ENCODE data around the gene CHST7. TPM values are rescaled to one million over a fixed set of nuclear protein-coding genes. Genes with fewer than 3 reads are reported as not detected.

CHST7 gene
- total RNA-seq, 2 donors from 2014 or later: 33.6 to 50.5 TPM

GRCh38 chrX:46554942-46555341, 18.6 kb upstream of the CHST7 start:
- H3K4me3 ChIP-seq: no peak overlapping the region
- no peaks in the 10 kb centered on the region for H3K9me3 ChIP-seq
- H3K4me1 ChIP-seq: no peaks in the 10 kb centered on the region
- no peaks in the 10 kb centered on the region for H3K27me3 ChIP-seq
- DNase-seq (ENCODE audit: low spot score): no peak
- TF ChIP-seq, protein P1, sequence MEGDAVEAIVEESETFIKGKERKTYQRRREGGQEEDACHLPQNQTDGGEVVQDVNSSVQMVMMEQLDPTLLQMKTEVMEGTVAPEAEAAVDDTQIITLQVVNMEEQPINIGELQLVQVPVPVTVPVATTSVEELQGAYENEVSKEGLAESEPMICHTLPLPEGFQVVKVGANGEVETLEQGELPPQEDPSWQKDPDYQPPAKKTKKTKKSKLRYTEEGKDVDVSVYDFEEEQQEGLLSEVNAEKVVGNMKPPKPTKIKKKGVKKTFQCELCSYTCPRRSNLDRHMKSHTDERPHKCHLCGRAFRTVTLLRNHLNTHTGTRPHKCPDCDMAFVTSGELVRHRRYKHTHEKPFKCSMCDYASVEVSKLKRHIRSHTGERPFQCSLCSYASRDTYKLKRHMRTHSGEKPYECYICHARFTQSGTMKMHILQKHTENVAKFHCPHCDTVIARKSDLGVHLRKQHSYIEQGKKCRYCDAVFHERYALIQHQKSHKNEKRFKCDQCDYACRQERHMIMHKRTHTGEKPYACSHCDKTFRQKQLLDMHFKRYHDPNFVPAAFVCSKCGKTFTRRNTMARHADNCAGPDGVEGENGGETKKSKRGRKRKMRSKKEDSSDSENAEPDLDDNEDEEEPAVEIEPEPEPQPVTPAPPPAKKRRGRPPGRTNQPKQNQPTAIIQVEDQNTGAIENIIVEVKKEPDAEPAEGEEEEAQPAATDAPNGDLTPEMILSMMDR (IDR thresholded peaks at IDR 0.05): peak in 1 of 2 donors; percentile 39
- no peaks in the 10 kb centered on the region for H3K36me3 ChIP-seq
- H3K27ac ChIP-seq: no peak overlapping the region

DNA sequence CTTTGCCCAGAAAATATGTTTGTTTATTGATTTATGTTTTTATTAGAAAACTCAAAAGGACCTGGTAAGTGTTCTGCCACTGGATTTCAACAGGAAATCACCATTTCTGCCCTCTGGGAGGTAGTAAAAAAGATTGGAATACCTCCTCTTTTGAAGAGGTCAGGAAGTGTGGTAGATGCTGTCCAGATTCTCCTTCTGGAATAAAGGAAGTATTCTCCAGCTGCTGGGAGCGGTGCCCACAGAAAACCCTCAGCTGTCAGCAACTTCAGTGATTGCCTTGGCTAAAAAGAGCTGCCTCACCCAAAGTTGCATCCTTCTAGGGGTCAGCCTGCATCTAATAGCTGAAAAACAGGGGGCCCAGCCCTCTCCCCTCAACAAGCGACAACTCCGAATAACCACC, 14.5 kb upstream of the CHST7 start:
- Histone ChIP-seq H3K4me1 (no peaks in the 10 kb centered on the region), H3K27me3 (no peaks in the 10 kb centered on the region), H3K27ac (no peak overlapping the region), H3K9me3 (no peaks in the 10 kb centered on the region), H3K4me3 (no peak overlapping the region), H3K36me3 (no peaks in the 10 kb centered on the region)
- no peak for DNase-seq (ENCODE audit: low spot score)
- TF ChIP-seq, protein P1 (IDR thresholded peaks at IDR 0.05): no peak

DNA sequence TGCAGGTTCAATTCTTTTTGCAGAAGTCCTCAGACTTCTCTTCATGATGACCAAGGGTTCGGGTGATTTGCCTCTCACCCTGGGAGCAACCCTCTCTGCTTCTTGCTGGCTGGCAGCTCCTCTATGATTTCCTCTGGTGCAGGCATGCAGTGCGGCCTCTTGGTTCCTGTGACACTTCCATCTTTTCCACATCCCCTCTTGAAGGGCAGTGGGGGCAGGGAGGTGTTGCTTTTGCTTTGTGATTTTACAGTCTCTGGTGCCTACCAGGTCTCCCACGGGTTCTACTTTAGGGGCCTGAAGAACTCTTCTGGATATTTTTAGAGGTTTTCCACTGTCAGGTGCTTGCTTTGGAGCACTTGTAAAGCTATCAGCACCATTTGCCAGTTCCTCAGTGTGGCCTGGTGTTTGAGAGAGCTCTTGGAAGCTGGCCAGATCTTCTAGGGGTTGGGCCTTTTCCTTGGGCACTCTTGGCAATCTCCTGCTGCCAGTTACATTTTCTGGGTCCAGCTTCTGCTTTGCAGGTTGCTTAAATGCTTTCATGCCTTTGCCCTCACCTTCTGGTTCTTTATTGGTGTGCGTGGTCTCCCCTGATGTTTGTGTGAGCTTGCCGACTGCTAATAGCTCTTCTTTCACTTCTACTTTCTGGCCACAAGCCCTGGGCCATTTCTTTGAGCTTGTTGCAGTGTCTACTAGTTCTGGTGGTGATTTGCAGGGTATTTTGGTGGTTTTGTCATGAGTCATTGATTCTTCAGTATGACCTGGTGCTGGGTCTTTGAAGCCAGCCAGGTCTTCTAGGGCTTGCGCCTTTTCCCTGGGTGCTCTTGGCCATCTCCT, 11.5 kb upstream of the CHST7 start:
- DNase-seq (ENCODE audit: low spot score): no peak
- Histone ChIP-seq H3K27me3 (no peaks in the 10 kb centered on the region), H3K36me3 (no peaks in the 10 kb centered on the region), H3K4me3 (no peak overlapping the region), H3K27ac (no peak overlapping the region), H3K9me3 (no peaks in the 10 kb centered on the region), H3K4me1 (no peaks in the 10 kb centered on the region)
- TF ChIP-seq, protein P1 (IDR thresholded peaks at IDR 0.05): no peak

DNA sequence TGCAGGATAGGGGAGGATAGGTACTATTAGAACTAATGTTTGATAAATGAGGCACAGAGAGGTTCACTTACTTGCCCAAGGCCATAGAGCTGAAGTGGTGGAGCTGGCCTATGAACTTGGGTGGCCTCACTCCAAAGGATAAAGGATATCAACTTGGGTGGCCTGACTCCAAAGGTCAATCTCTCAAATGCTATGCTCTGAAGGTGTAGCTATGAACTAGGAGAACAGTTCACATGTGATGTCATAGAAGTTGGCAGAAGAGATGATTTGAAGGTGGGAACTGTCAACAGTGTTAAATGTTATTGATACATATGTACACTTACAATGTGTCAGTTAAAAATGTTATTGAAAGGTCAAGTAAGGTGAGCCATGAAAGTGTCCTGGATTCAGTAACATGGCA, 6.2 kb upstream of the CHST7 start:
- no peaks in the 10 kb centered on the region for H3K9me3 ChIP-seq
- no peaks in the 10 kb centered on the region for H3K4me1 ChIP-seq
- no peaks in the 10 kb centered on the region for H3K36me3 ChIP-seq
- no peak overlapping the region for H3K27ac ChIP-seq
- TF ChIP-seq, protein P1 (IDR thresholded peaks at IDR 0.05): no peak
- DNase-seq (ENCODE audit: low spot score): no peak
- H3K4me3 ChIP-seq: no peak overlapping the region
- H3K27me3 ChIP-seq: no peaks in the 10 kb centered on the region

DNA sequence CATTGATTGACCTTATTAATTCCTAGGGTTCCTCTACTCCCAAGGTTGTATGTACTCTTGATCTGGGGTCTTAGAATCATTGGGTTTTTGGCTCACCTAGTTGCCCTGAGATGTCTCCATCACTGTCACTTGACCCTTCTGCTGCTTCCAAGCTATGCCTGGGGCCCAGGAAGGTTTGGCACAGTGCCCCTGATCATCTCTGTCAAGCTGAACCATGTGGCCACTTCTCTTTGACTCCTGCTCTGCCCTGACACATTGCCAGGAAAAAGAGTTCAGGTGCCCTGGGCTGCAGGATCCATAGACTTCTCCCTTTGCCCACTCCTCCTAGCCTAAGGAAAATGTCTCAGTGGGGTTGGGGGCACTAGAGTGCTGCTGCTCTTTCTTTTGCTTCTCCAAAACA, 3.9 kb upstream of the CHST7 start:
- no peaks in the 10 kb centered on the region for H3K27me3 ChIP-seq
- no peak overlapping the region for H3K27ac ChIP-seq
- no peak overlapping the region for H3K4me3 ChIP-seq
- peaks cover 0 to 5% of the 10 kb centered on the region in 2 donors for H3K4me1 ChIP-seq
- TF ChIP-seq, protein P1 (IDR thresholded peaks at IDR 0.05): no peak
- DNase-seq (ENCODE audit: low spot score): no peak
- no peaks in the 10 kb centered on the region for H3K9me3 ChIP-seq
- H3K36me3 ChIP-seq: no peaks in the 10 kb centered on the region
